Activated CD8-positive, alpha-beta memory T cell treated with anti-CD3 and anti-CD28 coated beads for 48 hours (primary cell): ENCODE data around the gene MPIG6B.
A peak's percentile ranks its signal among the peaks of the same experiment; 100 is the strongest.
"Not testable (repeated sequence)": the region's sequence is repeated elsewhere in the genome, so short reads cannot be mapped to it uniquely, and the experiment has no call there.

Experiments used
- DNase-seq, 3 experiments: peaks; one replicate each; pipeline ENCODE4 v3.0.0-alpha.2; 2020; ENCODE audit warnings: low read depth in 2 of 3, low spot score in 2 of 3

MPIG6B gene

DNA sequence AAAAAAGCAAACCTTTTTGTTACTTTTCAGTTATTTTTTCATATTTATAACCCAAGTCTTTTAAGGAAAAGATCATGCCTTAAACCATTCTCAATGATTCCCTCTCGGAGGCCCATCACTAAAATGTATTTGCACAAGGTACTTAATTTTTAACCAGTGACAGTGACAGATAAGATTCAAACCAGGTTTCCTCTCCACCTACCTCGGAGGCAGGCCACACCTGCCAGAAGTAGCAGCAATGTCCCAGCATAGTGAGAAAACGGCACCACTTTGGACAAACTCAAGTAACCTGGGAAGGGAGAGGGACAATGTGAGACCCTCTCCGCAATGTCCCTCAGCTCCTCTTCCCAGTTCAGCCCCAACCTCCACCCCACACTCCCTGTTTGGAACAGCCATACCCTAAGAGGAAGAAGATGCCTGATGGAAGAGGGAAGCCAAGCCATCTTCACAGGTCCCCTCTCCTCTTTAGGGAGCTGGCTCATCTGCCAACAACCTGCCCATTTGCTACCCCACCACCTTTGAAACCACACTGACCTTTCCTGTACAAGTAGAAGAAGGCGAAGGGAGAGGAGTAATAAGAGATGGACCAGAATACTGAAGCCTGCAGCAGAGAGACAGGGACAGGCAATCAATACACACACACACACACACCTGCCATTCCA, 22.3 kb upstream of the MPIG6B start:
- no peak for DNase-seq

DNA sequence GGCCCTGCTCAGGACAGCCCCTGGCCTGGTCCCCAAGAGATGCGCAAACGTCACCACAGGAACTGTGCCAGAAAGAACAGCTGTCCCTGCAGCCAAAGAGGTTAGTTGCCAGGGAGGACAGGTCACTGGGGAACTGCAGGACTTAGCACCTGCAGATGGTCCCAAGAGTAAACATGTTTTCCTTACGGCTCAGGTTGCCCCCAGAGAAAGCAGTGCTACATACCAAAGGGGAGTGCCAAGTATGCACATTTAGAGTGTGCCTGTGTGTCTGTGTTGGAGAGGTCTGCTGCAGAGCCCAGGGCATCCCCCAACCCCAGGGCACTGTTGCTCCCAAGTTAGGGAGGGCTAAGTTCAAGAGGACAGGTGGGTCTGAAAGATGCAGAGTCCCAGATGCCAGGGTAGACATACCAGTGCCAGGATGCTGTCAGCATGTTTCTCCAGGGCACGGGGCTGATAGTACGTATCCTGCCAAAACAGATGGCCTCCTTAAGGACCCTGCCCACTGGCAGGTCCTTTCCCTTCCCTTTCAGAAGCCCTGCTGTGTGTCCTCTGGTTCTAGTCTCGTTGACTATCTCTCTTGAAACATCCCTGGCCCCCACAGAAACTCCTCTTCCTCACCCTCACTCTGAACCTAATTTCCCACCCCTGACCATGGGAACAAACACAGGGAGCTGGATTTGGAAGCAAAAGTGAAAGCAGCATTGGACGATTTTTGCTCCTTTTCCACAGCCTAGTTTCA, 21.3 kb upstream of the MPIG6B start:
- no peak for DNase-seq

DNA sequence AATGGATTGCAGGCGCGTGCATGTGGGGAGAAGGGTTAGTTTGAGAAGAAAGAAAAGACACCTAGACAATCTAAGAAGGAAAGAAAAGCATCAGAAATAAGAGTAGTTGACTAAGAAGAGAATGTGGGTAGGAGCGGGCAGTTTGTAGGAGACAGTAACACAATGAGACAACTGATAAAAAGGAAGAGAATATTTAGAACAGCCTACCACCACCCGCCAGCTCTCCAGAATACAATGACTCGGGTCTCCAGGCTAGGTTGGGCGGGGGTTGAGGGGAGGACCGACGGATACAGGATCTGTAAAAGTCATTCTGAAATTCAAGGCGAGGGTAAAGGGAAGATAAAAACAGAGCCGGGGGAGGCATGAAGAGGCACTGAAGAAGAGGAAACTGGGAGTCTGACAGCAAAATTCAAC, 20.8 kb upstream of the MPIG6B start:
- no peak for DNase-seq

GRCh38 chr6:31702819-31703716, 20.1 kb upstream of the MPIG6B start, which contains the start of gene ABHD16A:
ABHD16A (minus strand) TSS chr6:31703324; CDS start chr6:31703281, 43 bp downstream.
- DNase-seq: peak; percentile 92 to 96 (median 93)

DNA sequence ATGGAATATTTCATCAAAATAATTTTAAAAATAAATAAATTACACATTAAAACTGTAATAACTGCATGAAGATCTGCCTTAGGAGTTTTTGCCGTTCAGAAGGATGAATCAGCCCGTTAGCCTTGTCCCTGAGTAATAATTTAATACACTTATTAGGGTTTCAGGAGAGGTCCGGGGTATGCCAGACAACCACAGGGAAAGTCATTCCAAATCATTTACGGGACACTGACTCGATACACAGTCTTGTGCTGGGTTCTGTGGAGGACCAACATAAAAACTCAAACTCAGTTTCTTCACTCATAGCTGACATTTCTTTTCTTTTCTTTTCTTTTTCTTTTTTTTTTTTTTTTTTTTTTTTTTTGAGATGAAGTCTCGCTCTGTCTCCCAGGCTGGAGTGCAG, 17.2 kb upstream of the MPIG6B start:
- no peak for DNase-seq

- no peak for DNase-seq
These were observed 16.6 kb upstream of the MPIG6B start, which contains the start of gene LY6G6F for GRCh38 chr6:31706599-31706998. LY6G6F (plus strand) TSS chr6:31706866; CDS start chr6:31706907, 41 bp downstream.

- DNase-seq: no peak
These were observed 15.5 kb upstream of the MPIG6B start for GRCh38 chr6:31707701-31708100.

DNA sequence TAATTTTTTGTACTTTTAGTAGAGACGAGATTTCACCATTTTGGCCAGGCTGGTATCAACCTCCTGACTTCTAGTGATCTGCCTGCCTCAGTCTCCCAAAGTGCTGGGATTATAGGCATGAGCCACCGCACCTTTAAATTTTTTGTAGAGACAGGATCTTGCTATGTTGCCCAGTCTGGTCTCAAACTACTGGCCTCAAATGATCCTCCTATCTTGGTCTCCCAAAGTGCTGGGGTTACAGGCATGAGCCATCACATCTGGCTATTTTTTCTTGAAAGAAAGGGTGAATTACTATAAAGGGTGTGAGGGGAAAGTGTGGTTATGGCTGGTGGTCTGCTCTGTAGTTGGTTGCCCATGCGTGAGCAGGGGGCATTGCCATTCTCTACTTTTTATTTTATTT, 14.9 kb upstream of the MPIG6B start:
- no peak for DNase-seq

DNA sequence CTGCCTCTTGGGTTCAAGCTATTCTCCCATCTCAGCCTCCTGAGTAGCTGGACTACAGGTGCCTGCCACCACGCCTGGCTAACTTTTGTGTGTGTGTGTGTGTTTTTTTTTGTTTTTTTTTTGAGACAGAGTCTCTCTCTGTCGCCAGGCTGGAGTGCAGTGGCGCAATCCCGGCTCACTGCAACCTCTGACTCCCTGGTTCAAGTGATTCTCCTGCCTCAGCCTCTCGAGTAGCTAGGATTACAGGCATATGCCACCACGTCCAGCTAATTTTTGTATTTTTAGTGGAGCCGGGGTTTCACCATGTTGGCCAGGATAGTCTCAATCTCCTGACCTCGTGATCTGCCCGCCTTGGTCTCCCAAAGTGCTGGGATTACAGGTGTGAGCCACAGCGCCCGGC, 14.0 kb upstream of the MPIG6B start:
- not testable (repeated sequence) for DNase-seq

- no peak for DNase-seq
These were observed 12.5 kb upstream of the MPIG6B start for GRCh38 chr6:31710523-31711219.

- no peak for DNase-seq
These were observed 11.9 kb upstream of the MPIG6B start for GRCh38 chr6:31711233-31711632.

- DNase-seq: no peak
These were observed 10.9 kb upstream of the MPIG6B start for GRCh38 chr6:31712296-31712695.

DNA sequence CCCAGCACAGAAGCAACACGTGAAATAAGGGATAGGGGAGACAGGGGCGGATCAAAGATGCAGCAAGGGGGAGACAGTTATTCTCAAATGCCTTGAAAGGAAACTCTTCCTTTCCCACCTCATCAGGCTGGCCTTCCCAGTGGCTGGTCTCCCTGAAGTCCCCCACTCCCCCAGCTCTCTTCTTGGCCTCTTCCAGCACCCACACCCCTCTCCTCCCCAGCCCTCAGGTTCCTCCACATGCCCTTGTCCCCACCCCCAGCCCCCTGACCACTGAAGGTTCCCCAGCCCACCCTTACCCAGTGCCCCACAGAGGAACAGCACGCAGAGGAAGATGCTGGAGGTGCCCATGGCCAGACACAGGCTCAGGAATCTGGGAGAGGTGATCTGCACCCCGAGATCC, 9.7 kb upstream of the MPIG6B start:
- DNase-seq: no peak

GRCh38 chr6:31713991-31714684, 9.0 kb upstream of the MPIG6B start:
- no peak for DNase-seq

- no peak for DNase-seq
These were observed 7.9 kb upstream of the MPIG6B start, which contains the start of gene LY6G6D for GRCh38 chr6:31715022-31715958. LY6G6D (plus strand) TSS chr6:31715348; CDS start chr6:31715356, 8 bp downstream.

- no peak for DNase-seq
These were observed 5.5 kb upstream of the MPIG6B start for GRCh38 chr6:31717499-31718222.

- DNase-seq: no peak
These were observed 4.9 kb upstream of the MPIG6B start for GRCh38 chr6:31718265-31718664.

GRCh38 chr6:31719001-31719400, 4.2 kb upstream of the MPIG6B start:
- DNase-seq: no peak
